DOHH2 (cell line): ENCODE data around the gene TMUB2.

ENCODE experiments used
- EZH2phosphoT487 ChIP-seq: fragments of 200-600 bp; sonication (generic); IDR thresholded peaks from 2 replicates; pipeline ENCODE4 v1.6.1; 2017; ENCODE audit warnings: borderline replicate concordance, mild to moderate bottlenecking, antibody characterized with exemption, low read length, moderate library complexity, mixed read lengths
- TF ChIP-seq, protein P1 (sequence below): fragments of 200-600 bp; sonication (generic); IDR thresholded peaks from one replicate; pipeline ENCODE4 v1.5.1; 2014; ENCODE audit warnings: antibody characterized with exemption, mild to moderate bottlenecking, low read depth, low read length; ENCODE audit not compliant: poor library complexity, severe bottlenecking

DNA sequence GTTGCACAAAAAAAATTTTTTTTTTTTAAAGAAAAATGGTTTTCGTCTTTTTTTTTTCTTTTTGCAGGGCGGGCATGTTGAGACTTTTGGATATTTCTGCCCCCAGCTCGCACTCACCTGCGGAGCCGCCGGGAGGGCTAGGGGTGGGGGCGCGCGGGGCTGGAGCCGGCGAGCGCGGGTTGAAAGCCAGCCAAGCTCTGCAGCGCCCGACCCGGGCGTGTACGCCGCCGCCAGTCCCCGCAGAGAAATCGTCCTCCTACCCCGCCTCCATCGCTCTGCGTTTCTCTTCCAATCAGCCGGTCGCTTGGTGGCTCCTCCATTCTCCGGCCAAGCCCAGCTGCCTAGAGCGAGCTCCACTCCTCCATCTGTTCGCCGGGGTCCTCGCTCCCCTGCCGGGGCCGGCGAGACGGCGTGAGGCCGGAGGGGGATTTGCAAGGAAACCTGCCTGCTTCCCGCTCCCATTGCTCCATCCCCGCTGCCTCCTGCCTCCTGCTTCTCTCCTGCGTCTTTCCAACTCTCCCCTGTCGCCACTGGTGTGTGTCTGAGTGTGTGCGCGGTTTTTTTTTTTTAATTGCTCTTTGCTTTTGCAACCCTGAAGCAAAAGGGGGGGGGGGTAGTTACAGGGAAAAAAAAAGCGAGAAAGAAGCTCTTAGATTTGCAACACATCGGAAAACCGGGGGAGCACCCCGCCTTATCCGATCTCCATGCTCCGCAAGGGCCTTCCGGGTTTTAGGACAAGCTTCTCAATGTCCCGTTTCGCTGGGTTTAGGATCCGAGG, 34.5 kb downstream of the TMUB2 start:
- TF ChIP-seq, protein P1, sequence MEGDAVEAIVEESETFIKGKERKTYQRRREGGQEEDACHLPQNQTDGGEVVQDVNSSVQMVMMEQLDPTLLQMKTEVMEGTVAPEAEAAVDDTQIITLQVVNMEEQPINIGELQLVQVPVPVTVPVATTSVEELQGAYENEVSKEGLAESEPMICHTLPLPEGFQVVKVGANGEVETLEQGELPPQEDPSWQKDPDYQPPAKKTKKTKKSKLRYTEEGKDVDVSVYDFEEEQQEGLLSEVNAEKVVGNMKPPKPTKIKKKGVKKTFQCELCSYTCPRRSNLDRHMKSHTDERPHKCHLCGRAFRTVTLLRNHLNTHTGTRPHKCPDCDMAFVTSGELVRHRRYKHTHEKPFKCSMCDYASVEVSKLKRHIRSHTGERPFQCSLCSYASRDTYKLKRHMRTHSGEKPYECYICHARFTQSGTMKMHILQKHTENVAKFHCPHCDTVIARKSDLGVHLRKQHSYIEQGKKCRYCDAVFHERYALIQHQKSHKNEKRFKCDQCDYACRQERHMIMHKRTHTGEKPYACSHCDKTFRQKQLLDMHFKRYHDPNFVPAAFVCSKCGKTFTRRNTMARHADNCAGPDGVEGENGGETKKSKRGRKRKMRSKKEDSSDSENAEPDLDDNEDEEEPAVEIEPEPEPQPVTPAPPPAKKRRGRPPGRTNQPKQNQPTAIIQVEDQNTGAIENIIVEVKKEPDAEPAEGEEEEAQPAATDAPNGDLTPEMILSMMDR = peak; percentile 21
- no peak for TF ChIP-seq EZH2phosphoT487
